ENCODE measurements around the gene CAPZA2. TPM values are rescaled to one million over a fixed set of nuclear protein-coding genes. Genes with fewer than 3 reads are reported as not detected.

Gene CAPZA2
- total and polyA plus RNA-seq, 2 experiments from 2014 or later, result 49.1 to 106 TPM

DNA sequence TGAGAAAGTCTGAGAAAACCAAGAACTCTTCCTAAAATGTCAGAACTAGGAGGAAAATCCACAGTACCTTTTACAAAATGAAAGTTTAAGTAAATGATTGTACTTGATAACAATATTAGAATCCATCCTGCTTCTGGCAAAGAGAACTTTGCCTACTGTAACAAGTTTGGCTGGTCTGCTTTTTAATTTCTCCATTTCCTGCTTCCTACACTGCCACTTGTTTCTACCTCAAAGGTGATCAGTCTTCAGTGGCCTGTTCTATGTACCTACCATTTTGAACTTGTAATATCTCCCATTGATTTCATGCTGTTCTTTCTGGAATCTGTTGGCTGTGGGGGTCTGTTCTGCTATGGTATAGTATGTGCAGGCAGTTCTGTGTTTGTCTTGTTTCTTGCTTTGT, 32.9 kb upstream of the CAPZA2 start:
- Mint-ChIP-seq H3K4me1 (no peaks in the 10 kb centered on the region), H3K27ac (no peak overlapping the region), H3K9me3 (no peaks in the 10 kb centered on the region), H3K36me3 (ENCODE audit: low read depth) (no peaks in the 10 kb centered on the region), H3K27me3 (ENCODE audit: insufficient read depth, low read depth, poor library complexity) (peaks cover 4% of the 10 kb centered on the region), H3K4me3 (no peak overlapping the region)
- no peak overlapping the region for H3K27ac ChIP-seq (ENCODE audit: low read depth)
- no peaks in the 10 kb centered on the region for H3K79me2 ChIP-seq (replicated peaks; ENCODE audit: insufficient read depth)
- DNase-seq (ENCODE audit: low spot score) (no peak), ATAC-seq (no peak)
- no peaks in the 10 kb centered on the region for H3K36me3 ChIP-seq (ENCODE audit: insufficient read depth)
- H3K4me1 ChIP-seq (ENCODE audit: insufficient read depth), result no peaks in the 10 kb centered on the region
- H3F3A ChIP-seq (replicated peaks; ENCODE audit: low read depth), result no peaks in the 10 kb centered on the region
- H2AFZ ChIP-seq, result peak overlapping the region; percentile 3; the same call in 1 of the 2 replicates
- no peak for TF ChIP-seq CTCF (conservative IDR thresholded peaks at IDR 0.05; ENCODE audit: low read depth in 2 of 2)
- TF ChIP-seq JUNB (IDR thresholded peaks at IDR 0.05; ENCODE audit: unreplicated experiment), result no peak
- no peak for TF ChIP-seq EZH2 (IDR thresholded peaks at IDR 0.05; ENCODE audit: low read depth, unreplicated experiment)
- no peak for TF ChIP-seq POLR2AphosphoS5 (IDR thresholded peaks at IDR 0.05; ENCODE audit: low read depth)
- TF ChIP-seq ZNF331 (CRISPR knock-in tag; IDR thresholded peaks at IDR 0.05; ENCODE audit: low read depth), result no peak
- H3K4me3 ChIP-seq, result no peak overlapping the region
- no peaks in the 10 kb centered on the region for H4K20me1 ChIP-seq (replicated peaks; ENCODE audit: insufficient read depth)
- H3K9me2 ChIP-seq (ENCODE audit: insufficient read depth), result no peaks in the 10 kb centered on the region
- no peaks in the 10 kb centered on the region for H3K27me3 ChIP-seq (ENCODE audit: insufficient read depth)
- no peak overlapping the region for H3K4me2 ChIP-seq

- Histone ChIP-seq H4K20me1 (replicated peaks; ENCODE audit: insufficient read depth) (no peaks in the 10 kb centered on the region), H3K4me2 (no peak overlapping the region), H3K4me1 (ENCODE audit: insufficient read depth) (no peaks in the 10 kb centered on the region), H3K36me3 (ENCODE audit: insufficient read depth) (no peaks in the 10 kb centered on the region), H3K79me2 (replicated peaks; ENCODE audit: insufficient read depth) (no peaks in the 10 kb centered on the region), H3K9me2 (ENCODE audit: insufficient read depth) (no peaks in the 10 kb centered on the region), H3F3A (replicated peaks; ENCODE audit: low read depth) (no peaks in the 10 kb centered on the region), H3K27me3 (ENCODE audit: insufficient read depth) (no peaks in the 10 kb centered on the region), H3K4me3 (no peak overlapping the region), H2AFZ (no peak overlapping the region), H3K27ac (ENCODE audit: low read depth) (no peak overlapping the region)
- Mint-ChIP-seq H3K4me3 (no peak overlapping the region), H3K27ac (no peak overlapping the region), H3K4me1 (peaks cover 2% of the 10 kb centered on the region; the same call in 1 of the 3 replicates), H3K9me3 (no peaks in the 10 kb centered on the region), H3K36me3 (ENCODE audit: low read depth) (no peaks in the 10 kb centered on the region), H3K27me3 (ENCODE audit: insufficient read depth, low read depth, poor library complexity) (peaks cover 2% of the 10 kb centered on the region)
- DNase-seq (ENCODE audit: low spot score), result no peak
- ATAC-seq, result no peak
- TF ChIP-seq ZNF114 (CRISPR knock-in tag; IDR thresholded peaks at IDR 0.05) (no peak), ETS1 (IDR thresholded peaks at IDR 0.05) (no peak), CREB1 (CRISPR knock-in tag; IDR thresholded peaks at IDR 0.05; ENCODE audit: low read depth) (no peak), STAT1 (IDR thresholded peaks at IDR 0.05; ENCODE audit: unreplicated experiment) (no peak), POLR2AphosphoS5 (IDR thresholded peaks at IDR 0.05; ENCODE audit: low read depth) (no peak), JUNB (IDR thresholded peaks at IDR 0.05; ENCODE audit: unreplicated experiment) (no peak), EZH2phosphoT487 (IDR thresholded peaks at IDR 0.05; ENCODE audit: unreplicated experiment) (no peak), EZH2 (IDR thresholded peaks at IDR 0.05; ENCODE audit: low read depth, unreplicated experiment) (no peak), NANOG (IDR thresholded peaks at IDR 0.05; ENCODE audit: borderline replicate concordance) (no peak), CTCF (conservative IDR thresholded peaks at IDR 0.05; ENCODE audit: low read depth in 2 of 2) (no peak)
- TF ChIP-seq, protein P1, sequence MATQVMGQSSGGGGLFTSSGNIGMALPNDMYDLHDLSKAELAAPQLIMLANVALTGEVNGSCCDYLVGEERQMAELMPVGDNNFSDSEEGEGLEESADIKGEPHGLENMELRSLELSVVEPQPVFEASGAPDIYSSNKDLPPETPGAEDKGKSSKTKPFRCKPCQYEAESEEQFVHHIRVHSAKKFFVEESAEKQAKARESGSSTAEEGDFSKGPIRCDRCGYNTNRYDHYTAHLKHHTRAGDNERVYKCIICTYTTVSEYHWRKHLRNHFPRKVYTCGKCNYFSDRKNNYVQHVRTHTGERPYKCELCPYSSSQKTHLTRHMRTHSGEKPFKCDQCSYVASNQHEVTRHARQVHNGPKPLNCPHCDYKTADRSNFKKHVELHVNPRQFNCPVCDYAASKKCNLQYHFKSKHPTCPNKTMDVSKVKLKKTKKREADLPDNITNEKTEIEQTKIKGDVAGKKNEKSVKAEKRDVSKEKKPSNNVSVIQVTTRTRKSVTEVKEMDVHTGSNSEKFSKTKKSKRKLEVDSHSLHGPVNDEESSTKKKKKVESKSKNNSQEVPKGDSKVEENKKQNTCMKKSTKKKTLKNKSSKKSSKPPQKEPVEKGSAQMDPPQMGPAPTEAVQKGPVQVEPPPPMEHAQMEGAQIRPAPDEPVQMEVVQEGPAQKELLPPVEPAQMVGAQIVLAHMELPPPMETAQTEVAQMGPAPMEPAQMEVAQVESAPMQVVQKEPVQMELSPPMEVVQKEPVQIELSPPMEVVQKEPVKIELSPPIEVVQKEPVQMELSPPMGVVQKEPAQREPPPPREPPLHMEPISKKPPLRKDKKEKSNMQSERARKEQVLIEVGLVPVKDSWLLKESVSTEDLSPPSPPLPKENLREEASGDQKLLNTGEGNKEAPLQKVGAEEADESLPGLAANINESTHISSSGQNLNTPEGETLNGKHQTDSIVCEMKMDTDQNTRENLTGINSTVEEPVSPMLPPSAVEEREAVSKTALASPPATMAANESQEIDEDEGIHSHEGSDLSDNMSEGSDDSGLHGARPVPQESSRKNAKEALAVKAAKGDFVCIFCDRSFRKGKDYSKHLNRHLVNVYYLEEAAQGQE (IDR thresholded peaks at IDR 0.05; ENCODE audit: unreplicated experiment), result no peak
These were observed 29.7 kb upstream of the CAPZA2 start for GRCh38 chr7:116832692-116833091.

All from GM23338 (cell line).